Endothelial cell of umbilical vein (primary cell): ENCODE results near the gene GPR146. TPM values are rescaled to one million over a fixed set of nuclear protein-coding genes. Genes with fewer than 3 reads are reported as not detected.

Source experiments
- BruUV-seq: library from RNA; stranded (reverse); fragments of 400-500 nt; replicated peaks from 2 replicates; lab custom pipeline; 2021; lab: Mats Ljungman, UMichigan
- CTCF ChIA-PET: fragments of 300-600, 350-600 bp; sonication (Branson Sonifier 250); formaldehyde crosslinking; loops from one replicate; lab custom pipeline; 2021; ENCODE audit warnings: antibody characterized with exemption, inconsistent platforms; lab: Charles Lee
- POLR2A ChIA-PET: fragments of 300-600, 350-600 bp; sonication (Branson Sonifier 250); formaldehyde crosslinking; loops from one replicate; lab custom pipeline; 2021; ENCODE audit warnings: antibody characterized with exemption, inconsistent platforms; lab: Charles Lee
- DNase-seq: peaks from one replicate; pipeline ENCODE4 v3.0.0-alpha.2; 2011; ENCODE audit warnings: low read depth, low spot score
- FAIRE-seq: peaks from 2 replicates; lab custom pipeline; 2011; peaks lifted over from hg19 to GRCh38; lab: Jason Lieb, UNC
- H2AFZ ChIP-seq: 2 replicates; pipeline ENCODE4 v1.6.0; 2012; ENCODE audit warnings: low read depth, low read length, control low read depth, inconsistent platforms
- H3K27ac ChIP-seq: 2 replicates; pipeline ENCODE4 v1.5.1; 2011; ENCODE audit warnings: low read depth, mild to moderate bottlenecking, control low read depth, low read length, moderate library complexity; ENCODE audit not compliant: insufficient read depth
- H3K27me3 ChIP-seq, 2 experiments: 2 replicates each; pipeline versions ENCODE4 v1.6.0 to v1.6.1; 2011; ENCODE audit warnings: low read length in 2 of 2, mixed read lengths in 1 of 2; ENCODE audit not compliant: control insufficient read depth in 2 of 2, insufficient read depth in 2 of 2
- H3K36me3 ChIP-seq, 2 experiments: 2 replicates in 1 of 2; 3 replicates in 1 of 2; pipeline ENCODE4 v1.5.1; 2011; ENCODE audit warnings: low read length in 2 of 2, mild to moderate bottlenecking in 1 of 2, moderate library complexity in 1 of 2; ENCODE audit not compliant: control insufficient read depth in 2 of 2, insufficient read depth in 2 of 2; ENCODE audit errors: extremely low read depth in 1 of 2
- H3K4me1 ChIP-seq: 3 replicates; pipeline ENCODE4 v1.5.1; 2011; ENCODE audit warnings: mild to moderate bottlenecking, low read length; ENCODE audit not compliant: control insufficient read depth, insufficient read depth; ENCODE audit errors: extremely low read depth
- H3K4me2 ChIP-seq: 2 replicates; pipeline ENCODE4 v1.6.1; 2011; ENCODE audit warnings: low read length, control low read depth, mixed read lengths; ENCODE audit not compliant: insufficient read depth
- H3K4me3 ChIP-seq, 3 experiments: fragments of 200-600 bp in 1 of 3; sonication (generic), shearing (Covaris generic) in 1 of 3; replicated peaks in 1 of 3; 2 replicates each; pipeline ENCODE4 v1.5.1; 2011 to 2016; ENCODE audit warnings: control low read depth in 3 of 3, low read length in 3 of 3, mild to moderate bottlenecking in 2 of 3, inconsistent platforms in 1 of 3, low read depth in 1 of 3, moderate library complexity in 1 of 3; ENCODE audit not compliant: insufficient read depth in 1 of 3
- H3K79me2 ChIP-seq: 2 replicates; pipeline ENCODE4 v1.6.0; 2012; ENCODE audit warnings: low read length, inconsistent platforms; ENCODE audit not compliant: control insufficient read depth, insufficient read depth
- H3K9ac ChIP-seq: replicated peaks from 2 replicates; pipeline ENCODE3; 2011; ENCODE audit warnings: low read length, control low read depth; ENCODE audit not compliant: insufficient read depth; ENCODE audit errors: extremely low read depth
- H3K9me1 ChIP-seq: replicated peaks from 3 replicates; pipeline ENCODE4 v1.6.0; 2011; ENCODE audit warnings: mild to moderate bottlenecking, low read length; ENCODE audit not compliant: control insufficient read depth, insufficient read depth; ENCODE audit errors: extremely low read depth
- H3K9me3 ChIP-seq: replicated peaks from 2 replicates; pipeline ENCODE4 v1.5.1; 2012; ENCODE audit warnings: low read length, inconsistent platforms; ENCODE audit not compliant: control insufficient read depth, insufficient read depth
- H4K20me1 ChIP-seq: replicated peaks from 2 replicates; pipeline ENCODE3; 2011; ENCODE audit warnings: mild to moderate bottlenecking, low read length; ENCODE audit not compliant: control insufficient read depth, insufficient read depth; ENCODE audit errors: extremely low read depth
- CTCF ChIP-seq, 2 donors: IDR thresholded peaks; 1 replicate in 1 of 2; 2 replicates in 1 of 2; pipeline ENCODE4 v1.5.1; 2011; ENCODE audit warnings: low read length in 2 of 2, mild to moderate bottlenecking in 2 of 2, moderate library complexity in 2 of 2, control low read depth in 1 of 2, inconsistent platforms in 1 of 2, low read depth in 1 of 2; ENCODE audit not compliant: insufficient read depth in 1 of 2; ENCODE audit errors: extremely low read depth in 1 of 2
- EZH2 ChIP-seq: IDR thresholded peaks from 2 replicates; pipeline ENCODE4 v1.6.1; 2012; ENCODE audit warnings: borderline replicate concordance, low read depth, mild to moderate bottlenecking, moderate library complexity, low read length, inconsistent platforms; ENCODE audit not compliant: severe bottlenecking
- FOS ChIP-seq: IDR thresholded peaks from 2 replicates; pipeline ENCODE4 v1.6.1; 2011; ENCODE audit warnings: mild to moderate bottlenecking, low read length, moderate library complexity, borderline replicate concordance; ENCODE audit not compliant: insufficient read depth
- GATA2 ChIP-seq: IDR thresholded peaks from 2 replicates; pipeline ENCODE4 v1.7.0; 2011; ENCODE audit warnings: low read depth, mild to moderate bottlenecking, moderate library complexity, mixed read lengths, low read length; ENCODE audit not compliant: insufficient read length, insufficient read depth
- JUN ChIP-seq: IDR thresholded peaks from 2 replicates; pipeline ENCODE4 v1.6.1; 2011; ENCODE audit warnings: borderline replicate concordance, low read depth; ENCODE audit not compliant: insufficient read length, insufficient read depth
- MYC ChIP-seq: IDR thresholded peaks from one replicate; pipeline ENCODE4 v1.6.1; 2011; ENCODE audit warnings: mild to moderate bottlenecking, low read depth, low read length
- POLR2A ChIP-seq: IDR thresholded peaks from 2 replicates; pipeline ENCODE4 v1.6.1; 2012; ENCODE audit warnings: low read depth, mild to moderate bottlenecking, control low read depth, low read length
- POLR2AphosphoS5 ChIP-seq: IDR thresholded peaks from 2 replicates; pipeline ENCODE4 v1.6.1; 2012; ENCODE audit warnings: low read depth, mild to moderate bottlenecking, control low read depth, low read length, moderate library complexity; ENCODE audit not compliant: insufficient read depth
- dilution Hi-C: fragments of 300-500 bp; cut with MboI; formaldehyde crosslinking; loops from one replicate; pipeline ENCODE4 v1.15.0; 2019; ENCODE audit warnings: low sequenced_read_pairs; ENCODE audit not compliant: extremely low pct_ligation_motif_present
- intact Hi-C: fragments of 100-400 bp; cut with micrococcal nuclease; formaldehyde crosslinking; loops from one replicate; pipeline ENCODE4 v1.10.0; 2022
- polyA plus RNA-seq, 4 experiments: library from polyadenylated mRNA; depleted of rRNA in 3 of 4; stranded (reverse) in 3 of 4; unstranded in 1 of 4; fragments of >200 nt; gene quantifications; 2 replicates each; pipeline versions ENCODE4 v1.2.1 to v1.2.3, GENCODE V29; 2011 to 2012; ENCODE audit warnings: missing spikeins in 1 of 4
- total RNA-seq: library from RNA; stranded (reverse); gene quantifications from 2 replicates; pipeline ENCODE4 v1.2.3, GENCODE V29; 2021
- TF ChIP-seq, protein P1 (sequence below): IDR thresholded peaks from 2 replicates; pipeline ENCODE4 v1.6.1; 2011; ENCODE audit not compliant: insufficient read depth, insufficient read length

Gene GPR146
- total and polyA plus RNA-seq, 2 donors (not counting 3 experiments of a cell fraction or from before 2014, with no cell fraction given) = 18.5 to 44.8 TPM

GRCh38 chr7:1068619-1069018, 24.3 kb downstream of the GPR146 start:
- TF ChIP-seq FOS = no peak
- no peak for TF ChIP-seq MYC
- TF ChIP-seq CTCF (IDR thresholded peaks at IDR 0.05; ENCODE audit: extremely low read depth in 1 of 2, insufficient read depth in 1 of 2, low read depth in 1 of 2, low read length in 2 of 2) = no peak
- no peak for TF ChIP-seq EZH2
- no peak for TF ChIP-seq POLR2AphosphoS5
- Histone ChIP-seq H4K20me1 (no peaks in the 10 kb centered on the region), H3K9ac (no peak overlapping the region), H3K27me3 (no peaks in the 10 kb centered on the region), H3K36me3 (no peaks in the 10 kb centered on the region), H3K9me3 (no peaks in the 10 kb centered on the region), H3K79me2 (no peaks in the 10 kb centered on the region), H3K27ac (no peak overlapping the region), H2AFZ (no peak overlapping the region), H3K4me2 (no peak overlapping the region), H3K4me3 (no peak overlapping the region), H3K4me1 (no peaks in the 10 kb centered on the region), H3K9me1 (no peaks in the 10 kb centered on the region)
- DNase-seq = no peak
- dilution Hi-C loops (no loop called here), intact Hi-C loops (no loop called here)
- ChIA-PET CTCF (interaction anchor here (1.0 to 5.8 kb wide), 4 partner anchors 55 to 107 kb away, joined by 3 to 459 read pairs (median 4); partner anchors contain the start of gene CYP2W1), POLR2A (no interaction called here)
- no peak for FAIRE-seq
- no TSS peak for BruUV-seq

DNA sequence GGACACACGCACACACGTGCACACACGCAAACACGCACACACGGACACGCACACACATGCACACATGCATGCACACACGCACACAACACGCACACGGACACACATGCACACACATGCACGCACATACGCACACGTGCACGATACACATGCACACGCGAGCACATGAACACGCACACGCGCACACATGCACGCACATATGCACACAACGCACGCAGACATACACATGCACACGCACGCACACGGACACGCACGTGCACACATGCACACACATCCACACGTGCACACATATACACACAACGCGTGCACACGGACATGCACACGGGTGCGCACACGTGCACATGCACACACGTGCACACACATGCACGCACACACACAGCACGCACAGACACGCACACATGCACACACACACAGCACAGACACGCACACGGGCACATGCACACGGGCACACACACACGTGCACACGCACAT, 26.2 kb downstream of the GPR146 start:
- Histone ChIP-seq H3K36me3 (no peaks in the 10 kb centered on the region), H3K79me2 (no peaks in the 10 kb centered on the region), H3K9me3 (no peaks in the 10 kb centered on the region), H3K4me1 (no peaks in the 10 kb centered on the region), H3K4me3 (no peak overlapping the region), H3K4me2 (no peak overlapping the region), H2AFZ (no peak overlapping the region), H3K27me3 (no peaks in the 10 kb centered on the region), H3K9ac (no peak overlapping the region), H3K9me1 (no peaks in the 10 kb centered on the region), H4K20me1 (no peaks in the 10 kb centered on the region), H3K27ac (no peak overlapping the region)
- TF ChIP-seq EZH2 (no peak), FOS (no peak), JUN (no peak), MYC (no peak), POLR2AphosphoS5 (no peak), CTCF (IDR thresholded peaks at IDR 0.05; ENCODE audit: extremely low read depth in 1 of 2, insufficient read depth in 1 of 2, low read depth in 1 of 2, low read length in 2 of 2) (no peak), POLR2A (no peak), GATA2 (no peak)
- TF ChIP-seq, protein P1, sequence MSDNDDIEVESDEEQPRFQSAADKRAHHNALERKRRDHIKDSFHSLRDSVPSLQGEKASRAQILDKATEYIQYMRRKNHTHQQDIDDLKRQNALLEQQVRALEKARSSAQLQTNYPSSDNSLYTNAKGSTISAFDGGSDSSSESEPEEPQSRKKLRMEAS = no peak
- no TSS peak for BruUV-seq
- ChIA-PET POLR2A (no interaction called here), CTCF (no interaction called here)
- intact Hi-C loops = no loop called here
- DNase-seq = no peak
- no peak for FAIRE-seq
- dilution Hi-C loops = no loop called here
